Measurements from ENCODE around the gene SPDYE5.
"Not testable (repeated sequence)": the region's sequence is repeated elsewhere in the genome, so short reads cannot be mapped to it uniquely, and the experiment has no call there.

GRCh38 chr7:75485979-75486643 lies 6.0 kb upstream of the SPDYE5 start, which contains the start of gene POM121C:
- not testable (repeated sequence) for TF ChIP-seq CTCF (IDR thresholded peaks at IDR 0.05)
- peak in 1 of 2 donors; percentile 69 for TF ChIP-seq POLR2A (IDR thresholded peaks at IDR 0.05)

Data from heart left ventricle (tissue), 13 donors.